Measurements from ENCODE around the gene BEST3. TPM values are rescaled to one million over a fixed set of nuclear protein-coding genes. Genes with fewer than 3 reads are reported as not detected.
"Not testable (repeated sequence)": the region's sequence is repeated elsewhere in the genome, so short reads cannot be mapped to it uniquely, and the experiment has no call there.

BEST3 gene
- total and polyA plus RNA-seq, 2 experiments from 2014 or later = not detected

DNA sequence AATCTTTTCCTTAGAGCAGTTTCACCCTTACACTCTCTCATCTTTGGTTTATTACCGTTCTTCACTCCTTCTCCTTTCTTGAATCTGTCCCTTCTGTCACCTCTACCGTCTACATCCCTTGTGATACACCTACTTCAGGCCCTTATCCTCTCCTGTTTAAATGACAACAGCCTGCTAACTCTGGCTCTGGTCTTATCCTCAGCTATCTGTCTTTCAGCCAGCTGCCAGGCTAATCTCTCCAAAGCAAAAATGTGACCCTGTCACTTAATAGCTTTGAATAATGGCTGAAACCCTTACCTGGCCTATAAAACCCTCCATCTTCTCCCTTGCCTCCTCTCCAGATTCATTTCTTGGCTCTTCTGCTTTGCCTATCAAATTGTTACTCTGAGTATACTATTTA, 32.3 kb downstream of the BEST3 start (continued):
- no peak for TF ChIP-seq STAT1 (IDR thresholded peaks at IDR 0.05; ENCODE audit: unreplicated experiment)
- TF ChIP-seq, protein P1, sequence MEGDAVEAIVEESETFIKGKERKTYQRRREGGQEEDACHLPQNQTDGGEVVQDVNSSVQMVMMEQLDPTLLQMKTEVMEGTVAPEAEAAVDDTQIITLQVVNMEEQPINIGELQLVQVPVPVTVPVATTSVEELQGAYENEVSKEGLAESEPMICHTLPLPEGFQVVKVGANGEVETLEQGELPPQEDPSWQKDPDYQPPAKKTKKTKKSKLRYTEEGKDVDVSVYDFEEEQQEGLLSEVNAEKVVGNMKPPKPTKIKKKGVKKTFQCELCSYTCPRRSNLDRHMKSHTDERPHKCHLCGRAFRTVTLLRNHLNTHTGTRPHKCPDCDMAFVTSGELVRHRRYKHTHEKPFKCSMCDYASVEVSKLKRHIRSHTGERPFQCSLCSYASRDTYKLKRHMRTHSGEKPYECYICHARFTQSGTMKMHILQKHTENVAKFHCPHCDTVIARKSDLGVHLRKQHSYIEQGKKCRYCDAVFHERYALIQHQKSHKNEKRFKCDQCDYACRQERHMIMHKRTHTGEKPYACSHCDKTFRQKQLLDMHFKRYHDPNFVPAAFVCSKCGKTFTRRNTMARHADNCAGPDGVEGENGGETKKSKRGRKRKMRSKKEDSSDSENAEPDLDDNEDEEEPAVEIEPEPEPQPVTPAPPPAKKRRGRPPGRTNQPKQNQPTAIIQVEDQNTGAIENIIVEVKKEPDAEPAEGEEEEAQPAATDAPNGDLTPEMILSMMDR (conservative IDR thresholded peaks at IDR 0.05; ENCODE audit: low read depth in 2 of 2) = no peak

DNA sequence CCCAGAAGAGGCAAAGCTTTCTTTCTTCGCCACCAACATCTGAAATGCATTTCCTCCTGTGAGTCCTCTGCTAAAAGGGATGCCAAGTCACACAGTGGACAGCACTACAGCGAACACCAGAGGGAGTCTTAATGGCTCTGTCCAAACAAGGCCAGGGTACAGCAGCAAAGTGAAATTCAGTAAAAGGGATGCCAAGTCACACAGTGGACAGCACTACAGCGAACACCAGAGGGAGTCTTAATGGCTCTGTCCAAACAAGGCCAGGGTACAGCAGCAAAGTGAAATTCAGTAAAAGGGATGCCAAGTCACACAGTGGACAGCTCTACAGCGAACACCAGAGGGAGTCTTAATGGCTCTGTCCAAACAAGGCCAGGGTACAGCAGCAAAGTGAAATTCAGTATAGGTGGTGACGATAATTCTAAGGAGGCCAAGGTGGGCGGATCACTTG, 34.1 kb downstream of the BEST3 start:
- peak; percentile 46; the same call in 2 of the 3 replicates for ATAC-seq
- H3K4me2 ChIP-seq; H3K36me3 Mint-ChIP-seq (ENCODE audit: low read depth); H4K20me1 ChIP-seq (replicated peaks; ENCODE audit: insufficient read depth); H3K4me1 ChIP-seq (ENCODE audit: insufficient read depth); H3K27ac Mint-ChIP-seq; H3K9me3 Mint-ChIP-seq; H3K79me2 ChIP-seq (replicated peaks; ENCODE audit: insufficient read depth); H3K9me2 ChIP-seq (ENCODE audit: insufficient read depth); H3K27ac ChIP-seq (ENCODE audit: low read depth); H2AFZ ChIP-seq; H3K36me3 ChIP-seq (ENCODE audit: insufficient read depth); H3K4me3 ChIP-seq; H3K27me3 Mint-ChIP-seq (ENCODE audit: insufficient read depth, low read depth, poor library complexity); H3K27me3 ChIP-seq (ENCODE audit: insufficient read depth); DNase-seq (ENCODE audit: low spot score); H3F3A ChIP-seq (replicated peaks; ENCODE audit: low read depth); H3K4me1 Mint-ChIP-seq; H3K4me3 Mint-ChIP-seq: not testable (repeated sequence)
- TF ChIP-seq, protein P1 (conservative IDR thresholded peaks at IDR 0.05; ENCODE audit: low read depth in 2 of 2) = peak in 1 of 2 experiments; percentile 19; a peak in 2 of 4 replicates

DNA sequence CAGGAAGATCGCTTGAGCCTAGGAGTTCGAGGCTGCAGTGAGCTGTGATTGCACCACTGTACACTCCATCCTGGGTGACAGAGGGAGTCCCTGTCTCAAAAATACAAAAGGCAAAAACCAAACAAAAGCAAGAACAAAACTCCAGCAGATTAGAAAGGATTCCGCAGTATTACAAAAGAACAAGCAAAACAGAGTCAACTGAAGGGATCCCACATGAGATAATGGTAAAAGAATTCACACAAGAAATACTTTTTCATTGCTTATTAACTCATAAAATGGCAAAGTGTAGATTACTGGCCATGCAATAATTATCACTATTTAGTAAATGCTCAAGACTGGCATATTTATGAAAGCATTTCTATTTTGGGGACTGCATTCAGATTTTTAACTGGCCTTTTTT, 35.4 kb downstream of the BEST3 start:
- Histone ChIP-seq H3K9me2 (ENCODE audit: insufficient read depth) (no peaks in the 10 kb centered on the region), H3K4me3 (no peak overlapping the region), H3K36me3 (ENCODE audit: insufficient read depth) (no peaks in the 10 kb centered on the region), H3K27me3 (ENCODE audit: insufficient read depth) (no peaks in the 10 kb centered on the region), H3K4me2 (no peak overlapping the region), H2AFZ (peak overlapping the region; percentile 49; the same call in 1 of the 2 replicates), H4K20me1 (replicated peaks; ENCODE audit: insufficient read depth) (no peaks in the 10 kb centered on the region), H3F3A (replicated peaks; ENCODE audit: low read depth) (no peaks in the 10 kb centered on the region), H3K4me1 (ENCODE audit: insufficient read depth) (no peaks in the 10 kb centered on the region), H3K27ac (ENCODE audit: low read depth) (no peak overlapping the region), H3K79me2 (replicated peaks; ENCODE audit: insufficient read depth) (no peaks in the 10 kb centered on the region)
- Mint-ChIP-seq H3K4me1 (peaks cover 2% of the 10 kb centered on the region; the same call in 1 of the 3 replicates), H3K27me3 (ENCODE audit: insufficient read depth, low read depth, poor library complexity) (no peaks in the 10 kb centered on the region), H3K9me3 (no peaks in the 10 kb centered on the region), H3K4me3 (no peak overlapping the region), H3K27ac (no peak overlapping the region), H3K36me3 (ENCODE audit: low read depth) (no peaks in the 10 kb centered on the region)
- DNase-seq (ENCODE audit: low spot score) (no peak), ATAC-seq (no peak)
- TF ChIP-seq EZH2phosphoT487 (IDR thresholded peaks at IDR 0.05; ENCODE audit: unreplicated experiment) (no peak), JUNB (IDR thresholded peaks at IDR 0.05; ENCODE audit: unreplicated experiment) (no peak), POLR2AphosphoS5 (IDR thresholded peaks at IDR 0.05; ENCODE audit: low read depth) (no peak)
- TF ChIP-seq, protein P2, sequence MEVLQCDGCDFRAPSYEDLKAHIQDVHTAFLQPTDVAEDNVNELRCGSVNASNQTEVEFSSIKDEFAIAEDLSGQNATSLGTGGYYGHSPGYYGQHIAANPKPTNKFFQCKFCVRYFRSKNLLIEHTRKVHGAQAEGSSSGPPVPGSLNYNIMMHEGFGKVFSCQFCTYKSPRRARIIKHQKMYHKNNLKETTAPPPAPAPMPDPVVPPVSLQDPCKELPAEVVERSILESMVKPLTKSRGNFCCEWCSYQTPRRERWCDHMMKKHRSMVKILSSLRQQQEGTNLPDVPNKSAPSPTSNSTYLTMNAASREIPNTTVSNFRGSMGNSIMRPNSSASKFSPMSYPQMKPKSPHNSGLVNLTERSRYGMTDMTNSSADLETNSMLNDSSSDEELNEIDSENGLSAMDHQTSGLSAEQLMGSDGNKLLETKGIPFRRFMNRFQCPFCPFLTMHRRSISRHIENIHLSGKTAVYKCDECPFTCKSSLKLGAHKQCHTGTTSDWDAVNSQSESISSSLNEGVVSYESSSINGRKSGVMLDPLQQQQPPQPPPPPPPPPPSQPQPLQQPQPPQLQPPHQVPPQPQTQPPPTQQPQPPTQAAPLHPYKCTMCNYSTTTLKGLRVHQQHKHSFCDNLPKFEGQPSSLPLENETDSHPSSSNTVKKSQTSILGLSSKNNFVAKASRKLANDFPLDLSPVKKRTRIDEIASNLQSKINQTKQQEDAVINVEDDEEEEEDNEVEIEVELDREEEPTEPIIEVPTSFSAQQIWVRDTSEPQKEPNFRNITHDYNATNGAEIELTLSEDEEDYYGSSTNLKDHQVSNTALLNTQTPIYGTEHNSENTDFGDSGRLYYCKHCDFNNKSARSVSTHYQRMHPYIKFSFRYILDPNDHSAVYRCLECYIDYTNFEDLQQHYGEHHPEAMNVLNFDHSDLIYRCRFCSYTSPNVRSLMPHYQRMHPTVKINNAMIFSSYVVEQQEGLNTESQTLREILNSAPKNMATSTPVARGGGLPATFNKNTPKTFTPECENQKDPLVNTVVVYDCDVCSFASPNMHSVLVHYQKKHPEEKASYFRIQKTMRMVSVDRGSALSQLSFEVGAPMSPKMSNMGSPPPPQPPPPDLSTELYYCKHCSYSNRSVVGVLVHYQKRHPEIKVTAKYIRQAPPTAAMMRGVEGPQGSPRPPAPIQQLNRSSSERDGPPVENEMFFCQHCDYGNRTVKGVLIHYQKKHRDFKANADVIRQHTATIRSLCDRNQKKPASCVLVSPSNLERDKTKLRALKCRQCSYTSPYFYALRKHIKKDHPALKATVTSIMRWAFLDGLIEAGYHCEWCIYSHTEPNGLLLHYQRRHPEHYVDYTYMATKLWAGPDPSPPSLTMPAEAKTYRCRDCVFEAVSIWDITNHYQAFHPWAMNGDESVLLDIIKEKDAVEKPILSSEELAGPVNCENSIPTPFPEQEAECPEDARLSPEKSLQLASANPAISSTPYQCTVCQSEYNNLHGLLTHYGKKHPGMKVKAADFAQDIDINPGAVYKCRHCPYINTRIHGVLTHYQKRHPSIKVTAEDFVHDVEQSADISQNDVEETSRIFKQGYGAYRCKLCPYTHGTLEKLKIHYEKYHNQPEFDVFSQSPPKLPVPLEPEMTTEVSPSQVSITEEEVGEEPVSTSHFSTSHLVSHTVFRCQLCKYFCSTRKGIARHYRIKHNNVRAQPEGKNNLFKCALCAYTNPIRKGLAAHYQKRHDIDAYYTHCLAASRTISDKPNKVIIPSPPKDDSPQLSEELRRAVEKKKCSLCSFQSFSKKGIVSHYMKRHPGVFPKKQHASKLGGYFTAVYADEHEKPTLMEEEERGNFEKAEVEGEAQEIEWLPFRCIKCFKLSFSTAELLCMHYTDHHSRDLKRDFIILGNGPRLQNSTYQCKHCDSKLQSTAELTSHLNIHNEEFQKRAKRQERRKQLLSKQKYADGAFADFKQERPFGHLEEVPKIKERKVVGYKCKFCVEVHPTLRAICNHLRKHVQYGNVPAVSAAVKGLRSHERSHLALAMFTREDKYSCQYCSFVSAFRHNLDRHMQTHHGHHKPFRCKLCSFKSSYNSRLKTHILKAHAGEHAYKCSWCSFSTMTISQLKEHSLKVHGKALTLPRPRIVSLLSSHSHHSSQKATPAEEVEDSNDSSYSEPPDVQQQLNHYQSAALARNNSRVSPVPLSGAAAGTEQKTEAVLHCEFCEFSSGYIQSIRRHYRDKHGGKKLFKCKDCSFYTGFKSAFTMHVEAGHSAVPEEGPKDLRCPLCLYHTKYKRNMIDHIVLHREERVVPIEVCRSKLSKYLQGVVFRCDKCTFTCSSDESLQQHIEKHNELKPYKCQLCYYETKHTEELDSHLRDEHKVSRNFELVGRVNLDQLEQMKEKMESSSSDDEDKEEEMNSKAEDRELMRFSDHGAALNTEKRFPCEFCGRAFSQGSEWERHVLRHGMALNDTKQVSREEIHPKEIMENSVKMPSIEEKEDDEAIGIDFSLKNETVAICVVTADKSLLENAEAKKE (CRISPR knock-in tag; IDR thresholded peaks at IDR 0.05) = no peak
- TF ChIP-seq, protein P1 (conservative IDR thresholded peaks at IDR 0.05; ENCODE audit: low read depth in 2 of 2) = no peak

All from GM23338 (cell line).